Epithelial cell of esophagus (primary cell): ENCODE data around the gene PCDHGB3.
"Not testable (repeated sequence)": the region's sequence is repeated elsewhere in the genome, so short reads cannot be mapped to it uniquely, and the experiment has no call there.

Experiments
- DNase-seq: peaks from one replicate; pipeline ENCODE4 v3.0.0; 2010; ENCODE audit warnings: low read depth
- H3K4me3 ChIP-seq: 2 replicates; pipeline ENCODE4 v1.5.1; 2011; ENCODE audit warnings: mild to moderate bottlenecking, low read length, control low read depth
- CTCF ChIP-seq: IDR thresholded peaks from 2 replicates; pipeline ENCODE4 v1.5.1; 2011; ENCODE audit warnings: low read depth, mild to moderate bottlenecking, low read length, control low read depth, inconsistent platforms; ENCODE audit not compliant: insufficient read depth; ENCODE audit errors: missing control alignments

Gene PCDHGB3

GRCh38 chr5:141338538-141339306 lies 31.3 kb upstream of the PCDHGB3 start, which contains the start of gene PCDHGA2:
TSS of gene PCDHGA2 (plus strand) at chr5:141338760.
- peak; percentile 48 for TF ChIP-seq CTCF
- peak; percentile 44 for DNase-seq
- peak within 1 kb of the TSS; percentile 38 for H3K4me3 ChIP-seq

GRCh38 chr5:141340781-141341354 lies 29.2 kb upstream of the PCDHGB3 start:
- H3K4me3 ChIP-seq, DNase-seq: not testable (repeated sequence)

- no peak overlapping the region for H3K4me3 ChIP-seq
- no peak for TF ChIP-seq CTCF
- DNase-seq: no peak
Measured at GRCh38 chr5:141342773-141343172, 27.3 kb upstream of the PCDHGB3 start.

- TF ChIP-seq CTCF: peak; percentile 34
- DNase-seq: peak; percentile 53
- H3K4me3 ChIP-seq: peak within 1 kb of the TSS; percentile 12
Measured at GRCh38 chr5:141343242-141343952, 26.6 kb upstream of the PCDHGB3 start, which contains the start of gene PCDHGA3. TSS of gene PCDHGA3 (plus strand) at chr5:141343829. CDS start at chr5:141344034, 205 bp downstream.

- peak overlapping the region; percentile 12 for H3K4me3 ChIP-seq
Measured at GRCh38 chr5:141343953-141344463, 26.0 kb upstream of the PCDHGB3 start.

GRCh38 chr5:141345327-141345726 lies 24.7 kb upstream of the PCDHGB3 start:
- no peak for DNase-seq
- TF ChIP-seq CTCF: no peak
- H3K4me3 ChIP-seq: no peak overlapping the region

More at GRCh38 chr5:141343953-141344463, 26.0 kb upstream of the PCDHGB3 start:
- DNase-seq: no peak
- no peak for TF ChIP-seq CTCF

- not testable (repeated sequence) for H3K4me3 ChIP-seq, DNase-seq
Measured at GRCh38 chr5:141346017-141346416, 24.0 kb upstream of the PCDHGB3 start.
